AG09309 (cell line): ENCODE measurements around the gene ADAP1.

Experiments used
- DNase-seq: peaks from one replicate; pipeline ENCODE4 v3.0.0-alpha.2; 2010; ENCODE audit warnings: low read depth
- H3K4me3 ChIP-seq: 2 replicates; pipeline ENCODE4 v1.5.1; 2011; ENCODE audit warnings: mild to moderate bottlenecking, low read depth, low read length, moderate library complexity; ENCODE audit not compliant: control insufficient read depth
- CTCF ChIP-seq: IDR thresholded peaks from 2 replicates; pipeline ENCODE4 v1.5.1; 2011; ENCODE audit warnings: mild to moderate bottlenecking, low read depth, low read length, inconsistent platforms; ENCODE audit not compliant: insufficient read depth, control insufficient read depth; ENCODE audit errors: missing control alignments

Gene ADAP1

GRCh38 chr7:888081-889024, 66.1 kb downstream of the ADAP1 start:
- no peak for DNase-seq
- TF ChIP-seq CTCF, result no peak
- no peak overlapping the region for H3K4me3 ChIP-seq

GRCh38 chr7:887488-887820, 67.0 kb downstream of the ADAP1 start:
- no peak for DNase-seq
- no peak overlapping the region for H3K4me3 ChIP-seq
- TF ChIP-seq CTCF, result no peak

GRCh38 chr7:886626-887487, 67.6 kb downstream of the ADAP1 start:
- TF ChIP-seq CTCF, result no peak
- no peak for DNase-seq
- H3K4me3 ChIP-seq, result no peak overlapping the region

GRCh38 chr7:885893-886625, 68.4 kb downstream of the ADAP1 start:
- no peak overlapping the region for H3K4me3 ChIP-seq
- no peak for DNase-seq
- TF ChIP-seq CTCF, result no peak

GRCh38 chr7:885261-885892, 69.1 kb downstream of the ADAP1 start:
- TF ChIP-seq CTCF, result no peak
- no peak for DNase-seq
- H3K4me3 ChIP-seq, result no peak overlapping the region
